GM23338 (cell line): Measurements from ENCODE around the gene AGAP1.

ENCODE experiments used
- CREB1 ChIP-seq: fragments of 250-450 bp; sonication (Bioruptor Pico); IDR thresholded peaks from 2 replicates; pipeline ENCODE4 v1.5.0; 2020; ENCODE audit warnings: low read depth, mild to moderate bottlenecking, moderate library complexity
- EZH2 ChIP-seq: fragments of 200-600 bp; sonication (generic); IDR thresholded peaks from one replicate; pipeline ENCODE4 v1.8.0; 2017; ENCODE audit warnings: antibody characterized with exemption, mild to moderate bottlenecking, low read depth; ENCODE audit not compliant: unreplicated experiment
- EZH2phosphoT487 ChIP-seq: fragments of 200-600 bp; sonication (generic); IDR thresholded peaks from one replicate; pipeline ENCODE4 v1.8.1; 2018; ENCODE audit warnings: antibody characterized with exemption; ENCODE audit not compliant: unreplicated experiment
- NANOG ChIP-seq: IDR thresholded peaks from 2 replicates; pipeline ENCODE4 v1.6.1; 2016; ENCODE audit warnings: antibody characterized with exemption, borderline replicate concordance
- POLR2AphosphoS5 ChIP-seq: IDR thresholded peaks from 2 replicates; pipeline ENCODE4 v1.6.1; 2016; ENCODE audit warnings: antibody characterized with exemption, low read depth
- REST ChIP-seq: IDR thresholded peaks from one replicate; pipeline ENCODE4 v1.6.1; 2018; ENCODE audit warnings: antibody characterized with exemption; ENCODE audit not compliant: unreplicated experiment
- ZNF331 ChIP-seq: fragments of 250-450 bp; sonication (Bioruptor Pico); IDR thresholded peaks from 2 replicates; pipeline ENCODE4 v1.5.0; 2020; ENCODE audit warnings: low read depth, mild to moderate bottlenecking, moderate library complexity
- TF ChIP-seq, protein P1 (sequence below), 2 experiments: fragments of 200-600 bp in 1 of 2; sonication (generic) in 1 of 2; conservative IDR thresholded peaks; 2 replicates each; pipeline versions ENCODE4 v1.5.1 to v1.6.1; 2016 to 2017; ENCODE audit warnings: antibody characterized with exemption in 2 of 2, low read depth in 2 of 2, mild to moderate bottlenecking in 2 of 2, moderate library complexity in 1 of 2
- TF ChIP-seq, protein P2 (sequence below): IDR thresholded peaks from 2 replicates; pipeline ENCODE4 v1.6.1; 2016; ENCODE audit warnings: antibody characterized with exemption

DNA sequence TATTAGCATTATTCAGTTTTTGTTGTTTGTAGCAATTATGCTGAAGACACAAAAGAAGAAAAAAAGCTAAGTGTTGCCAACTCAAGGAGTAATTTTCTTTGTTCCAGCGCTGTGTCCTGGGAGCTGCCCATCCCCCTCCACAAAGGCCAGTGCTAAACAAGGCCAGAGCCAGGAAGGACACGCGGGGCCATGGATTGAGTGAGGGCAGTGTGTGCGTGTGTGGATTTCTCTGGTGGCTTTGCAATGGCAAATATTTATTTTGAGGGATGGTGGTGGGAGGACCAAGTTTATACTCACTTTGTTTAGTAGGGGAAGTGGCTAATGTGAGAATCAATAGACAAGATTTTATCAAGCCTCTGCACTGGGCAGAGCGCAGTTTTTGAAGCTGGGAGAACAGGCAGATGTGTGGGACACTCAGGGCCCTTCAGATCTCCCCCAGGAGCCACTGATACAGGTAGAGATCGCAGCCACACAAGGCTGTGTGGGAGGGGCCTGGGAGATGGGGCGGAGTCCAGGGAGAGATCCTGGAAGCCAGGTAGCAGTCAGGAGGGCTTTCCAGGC lies 11.4 kb downstream of the AGAP1 start:
- TF ChIP-seq EZH2 (no peak), REST (no peak), EZH2phosphoT487 (no peak), POLR2AphosphoS5 (no peak), CREB1 (CRISPR knock-in tag) (no peak), ZNF331 (no peak), NANOG (no peak)
- TF ChIP-seq, protein P1, sequence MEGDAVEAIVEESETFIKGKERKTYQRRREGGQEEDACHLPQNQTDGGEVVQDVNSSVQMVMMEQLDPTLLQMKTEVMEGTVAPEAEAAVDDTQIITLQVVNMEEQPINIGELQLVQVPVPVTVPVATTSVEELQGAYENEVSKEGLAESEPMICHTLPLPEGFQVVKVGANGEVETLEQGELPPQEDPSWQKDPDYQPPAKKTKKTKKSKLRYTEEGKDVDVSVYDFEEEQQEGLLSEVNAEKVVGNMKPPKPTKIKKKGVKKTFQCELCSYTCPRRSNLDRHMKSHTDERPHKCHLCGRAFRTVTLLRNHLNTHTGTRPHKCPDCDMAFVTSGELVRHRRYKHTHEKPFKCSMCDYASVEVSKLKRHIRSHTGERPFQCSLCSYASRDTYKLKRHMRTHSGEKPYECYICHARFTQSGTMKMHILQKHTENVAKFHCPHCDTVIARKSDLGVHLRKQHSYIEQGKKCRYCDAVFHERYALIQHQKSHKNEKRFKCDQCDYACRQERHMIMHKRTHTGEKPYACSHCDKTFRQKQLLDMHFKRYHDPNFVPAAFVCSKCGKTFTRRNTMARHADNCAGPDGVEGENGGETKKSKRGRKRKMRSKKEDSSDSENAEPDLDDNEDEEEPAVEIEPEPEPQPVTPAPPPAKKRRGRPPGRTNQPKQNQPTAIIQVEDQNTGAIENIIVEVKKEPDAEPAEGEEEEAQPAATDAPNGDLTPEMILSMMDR (conservative IDR thresholded peaks at IDR 0.05; ENCODE audit: low read depth in 2 of 2), result no peak
- TF ChIP-seq, protein P2, sequence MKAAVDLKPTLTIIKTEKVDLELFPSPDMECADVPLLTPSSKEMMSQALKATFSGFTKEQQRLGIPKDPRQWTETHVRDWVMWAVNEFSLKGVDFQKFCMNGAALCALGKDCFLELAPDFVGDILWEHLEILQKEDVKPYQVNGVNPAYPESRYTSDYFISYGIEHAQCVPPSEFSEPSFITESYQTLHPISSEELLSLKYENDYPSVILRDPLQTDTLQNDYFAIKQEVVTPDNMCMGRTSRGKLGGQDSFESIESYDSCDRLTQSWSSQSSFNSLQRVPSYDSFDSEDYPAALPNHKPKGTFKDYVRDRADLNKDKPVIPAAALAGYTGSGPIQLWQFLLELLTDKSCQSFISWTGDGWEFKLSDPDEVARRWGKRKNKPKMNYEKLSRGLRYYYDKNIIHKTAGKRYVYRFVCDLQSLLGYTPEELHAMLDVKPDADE, result no peak
